ENCODE results near the gene ANO5. TPM values are rescaled to one million over a fixed set of nuclear protein-coding genes. Genes with fewer than 3 reads are reported as not detected.

Gene ANO5
- total and polyA plus RNA-seq, 9 donors: 0.48 to 3.7 (median 1.6) TPM

GRCh38 chr11:22197139-22198005 lies 4.5 kb downstream of the ANO5 start:
- intact Hi-C loops (cut with DNase I): no loop called here
- DNase-seq: no peak

GRCh38 chr11:22199243-22199642 lies 6.4 kb downstream of the ANO5 start:
- H3K27me3 ChIP-seq: no peaks in the 10 kb centered on the region
- no peak overlapping the region for H3K27ac ChIP-seq
- no peak overlapping the region for H3K4me3 ChIP-seq
- no peaks in the 10 kb centered on the region for H3K36me3 ChIP-seq
- H3K4me1 ChIP-seq (ENCODE audit: insufficient read depth): no peaks in the 10 kb centered on the region
- H3K9me3 ChIP-seq: no peaks in the 10 kb centered on the region
- no peak for TF ChIP-seq POLR2A (IDR thresholded peaks at IDR 0.05)
- no peak for TF ChIP-seq CTCF (IDR thresholded peaks at IDR 0.05)
- TF ChIP-seq EP300 (IDR thresholded peaks at IDR 0.05): no peak
- DNase-seq: no peak
- intact Hi-C loops (cut with DNase I): no loop called here

More at GRCh38 chr11:22197139-22198005, 4.5 kb downstream of the ANO5 start:
- WGBS, 3 donors: 88 to 92% (median 91%) methylated on average over 4 of the region's 4 CpGs
- Histone ChIP-seq H3K9me3 (no peaks in the 10 kb centered on the region), H3K27ac (no peak overlapping the region), H3K4me3 (no peak overlapping the region), H3K36me3 (no peaks in the 10 kb centered on the region), H3K27me3 (no peaks in the 10 kb centered on the region), H3K4me1 (ENCODE audit: insufficient read depth) (peaks cover 5% of the 10 kb centered on the region)
- TF ChIP-seq EP300 (IDR thresholded peaks at IDR 0.05) (no peak), POLR2A (IDR thresholded peaks at IDR 0.05) (no peak), CTCF (IDR thresholded peaks at IDR 0.05) (no peak)

- DNase-seq: no peak
- intact Hi-C loops (cut with DNase I): no loop called here
- Histone ChIP-seq H3K36me3 (no peaks in the 10 kb centered on the region), H3K27me3 (no peaks in the 10 kb centered on the region), H3K4me3 (no peak overlapping the region), H3K27ac (no peak overlapping the region), H3K4me1 (ENCODE audit: insufficient read depth) (no peaks in the 10 kb centered on the region), H3K9me3 (no peaks in the 10 kb centered on the region)
- 94 to 95% (median 95%) methylated on average over 4 of the region's 4 CpGs for WGBS, 3 donors
- no peak for TF ChIP-seq EP300 (IDR thresholded peaks at IDR 0.05)
- TF ChIP-seq POLR2A (IDR thresholded peaks at IDR 0.05): no peak
- no peak for TF ChIP-seq CTCF (IDR thresholded peaks at IDR 0.05)
These were observed 10.4 kb downstream of the ANO5 start for GRCh38 chr11:22203281-22203680.

- Histone ChIP-seq H3K9me3 (no peaks in the 10 kb centered on the region), H3K4me3 (no peak overlapping the region), H3K27ac (no peak overlapping the region), H3K4me1 (ENCODE audit: insufficient read depth) (no peaks in the 10 kb centered on the region), H3K36me3 (no peaks in the 10 kb centered on the region), H3K27me3 (no peaks in the 10 kb centered on the region)
- DNase-seq: no peak
- intact Hi-C loops (cut with DNase I): no loop called here
- TF ChIP-seq CTCF (IDR thresholded peaks at IDR 0.05) (no peak), EP300 (IDR thresholded peaks at IDR 0.05) (no peak)
These were observed 14.3 kb downstream of the ANO5 start for GRCh38 chr11:22207162-22207561.
